Measurements from ENCODE around the gene COPE. TPM values are rescaled to one million over a fixed set of nuclear protein-coding genes. Genes with fewer than 3 reads are reported as not detected.

Gene COPE
- total RNA-seq, 6 donors from 2014 or later, result 124 to 250 (median 191) TPM

DNA sequence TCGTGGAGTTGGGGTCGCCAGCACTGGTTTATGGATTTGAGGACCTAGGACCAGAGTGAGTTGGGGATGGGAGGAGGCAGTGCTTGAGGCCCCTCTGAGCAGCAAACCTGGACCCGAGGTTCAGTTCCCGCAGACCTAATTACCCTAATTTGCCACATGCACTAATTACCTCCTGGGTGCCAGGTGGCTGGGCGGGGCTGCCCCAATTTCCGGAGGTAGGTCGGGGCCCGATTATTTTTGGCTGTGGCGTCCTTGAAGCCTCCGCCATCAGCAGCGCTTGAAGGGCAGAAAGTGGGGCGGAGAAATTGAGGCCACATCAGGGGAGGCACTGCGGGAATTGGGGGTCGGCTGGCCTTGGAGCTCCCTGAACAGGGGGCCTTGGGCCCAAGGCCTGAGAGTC, 27.7 kb upstream of the COPE start:
- TF ChIP-seq POLR2AphosphoS5 (IDR thresholded peaks at IDR 0.05) (no peak), POLR2A (IDR thresholded peaks at IDR 0.05) (no peak), EP300 (IDR thresholded peaks at IDR 0.05) (no peak)
- TF ChIP-seq, protein P1, sequence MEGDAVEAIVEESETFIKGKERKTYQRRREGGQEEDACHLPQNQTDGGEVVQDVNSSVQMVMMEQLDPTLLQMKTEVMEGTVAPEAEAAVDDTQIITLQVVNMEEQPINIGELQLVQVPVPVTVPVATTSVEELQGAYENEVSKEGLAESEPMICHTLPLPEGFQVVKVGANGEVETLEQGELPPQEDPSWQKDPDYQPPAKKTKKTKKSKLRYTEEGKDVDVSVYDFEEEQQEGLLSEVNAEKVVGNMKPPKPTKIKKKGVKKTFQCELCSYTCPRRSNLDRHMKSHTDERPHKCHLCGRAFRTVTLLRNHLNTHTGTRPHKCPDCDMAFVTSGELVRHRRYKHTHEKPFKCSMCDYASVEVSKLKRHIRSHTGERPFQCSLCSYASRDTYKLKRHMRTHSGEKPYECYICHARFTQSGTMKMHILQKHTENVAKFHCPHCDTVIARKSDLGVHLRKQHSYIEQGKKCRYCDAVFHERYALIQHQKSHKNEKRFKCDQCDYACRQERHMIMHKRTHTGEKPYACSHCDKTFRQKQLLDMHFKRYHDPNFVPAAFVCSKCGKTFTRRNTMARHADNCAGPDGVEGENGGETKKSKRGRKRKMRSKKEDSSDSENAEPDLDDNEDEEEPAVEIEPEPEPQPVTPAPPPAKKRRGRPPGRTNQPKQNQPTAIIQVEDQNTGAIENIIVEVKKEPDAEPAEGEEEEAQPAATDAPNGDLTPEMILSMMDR (IDR thresholded peaks at IDR 0.05), result no peak
- Histone ChIP-seq H3K9me3 (no peaks in the 10 kb centered on the region), H3K4me3 (no peak overlapping the region), H3K4me1 (peaks cover 0 to 2% (median 0%) of the 10 kb centered on the region in 4 donors), H3K27ac (no peak overlapping the region), H3K27me3 (no peaks in the 10 kb centered on the region), H3K36me3 (no peaks in the 10 kb centered on the region)
- no peak for DNase-seq
- no peak for ATAC-seq (ENCODE audit: low FRiP score in 2 of 2)
- WGBS, 2 donors, result 84 to 91% methylated on average over 14 of the region's 14 CpGs

DNA sequence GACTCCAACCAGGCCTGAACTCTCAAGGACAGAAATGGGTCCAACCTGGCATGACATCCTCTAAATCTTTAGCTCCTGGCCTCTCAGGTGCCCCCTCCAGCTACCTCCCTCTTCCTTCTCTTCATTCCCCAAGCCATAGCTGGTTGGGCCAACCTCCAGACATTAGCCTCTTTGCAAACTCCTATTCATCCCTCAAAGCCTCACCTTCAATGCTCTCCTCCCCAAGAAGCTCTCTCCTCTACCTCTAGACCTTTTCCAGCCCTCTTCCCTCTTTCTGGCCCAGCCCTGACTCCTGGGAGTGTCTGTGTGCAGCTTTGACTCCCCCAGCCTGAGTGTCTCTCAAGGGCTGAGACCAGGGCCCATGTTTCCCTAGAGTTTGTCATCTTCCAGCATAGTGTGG, 27.1 kb upstream of the COPE start:
- Histone ChIP-seq H3K4me3 (no peak overlapping the region), H3K9me3 (no peaks in the 10 kb centered on the region), H3K27me3 (no peaks in the 10 kb centered on the region), H3K4me1 (peaks cover 3 to 8% (median 5%) of the 10 kb centered on the region in 4 donors), H3K36me3 (no peaks in the 10 kb centered on the region), H3K27ac (no peak overlapping the region)
- DNase-seq (no peak), ATAC-seq (ENCODE audit: low FRiP score in 2 of 2) (no peak)
- no peak for TF ChIP-seq EP300 (IDR thresholded peaks at IDR 0.05)
- TF ChIP-seq, protein P1 (IDR thresholded peaks at IDR 0.05), result no peak
- TF ChIP-seq POLR2AphosphoS5 (IDR thresholded peaks at IDR 0.05), result no peak
- no peak for TF ChIP-seq POLR2A (IDR thresholded peaks at IDR 0.05)

DNA sequence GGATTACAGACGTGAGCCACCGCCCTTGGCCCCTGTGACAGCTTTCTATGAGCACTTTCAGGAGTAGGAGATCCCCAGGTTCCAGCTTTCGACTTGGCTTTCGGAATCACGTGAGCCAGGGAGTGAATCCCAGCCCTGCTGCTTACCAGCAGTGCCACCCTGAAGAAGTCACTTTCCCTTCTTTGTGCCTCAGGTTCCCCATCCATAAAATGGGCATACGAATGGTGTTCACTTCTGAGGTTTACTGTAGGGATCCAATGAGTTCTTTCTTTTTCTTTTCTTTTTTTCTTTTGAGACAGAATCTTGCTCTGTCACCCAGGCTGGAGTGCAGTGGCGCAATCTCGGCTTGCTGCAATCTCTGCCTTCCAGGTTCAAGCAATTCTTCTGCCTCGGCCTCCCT, 26.1 kb upstream of the COPE start:
- Histone ChIP-seq H3K4me3 (no peak overlapping the region), H3K27ac (no peak overlapping the region), H3K4me1 (peaks cover 6 to 16% (median 10%) of the 10 kb centered on the region in 4 donors), H3K36me3 (no peaks in the 10 kb centered on the region), H3K27me3 (no peaks in the 10 kb centered on the region), H3K9me3 (no peaks in the 10 kb centered on the region)
- WGBS, 2 donors, result 92 to 94% methylated on average over 9 of the region's 9 CpGs
- TF ChIP-seq POLR2A (IDR thresholded peaks at IDR 0.05) (no peak), POLR2AphosphoS5 (IDR thresholded peaks at IDR 0.05) (no peak), EP300 (IDR thresholded peaks at IDR 0.05) (no peak)
- TF ChIP-seq, protein P1 (IDR thresholded peaks at IDR 0.05), result no peak
- no peak for ATAC-seq (ENCODE audit: low FRiP score in 2 of 2)
- DNase-seq, result no peak

DNA sequence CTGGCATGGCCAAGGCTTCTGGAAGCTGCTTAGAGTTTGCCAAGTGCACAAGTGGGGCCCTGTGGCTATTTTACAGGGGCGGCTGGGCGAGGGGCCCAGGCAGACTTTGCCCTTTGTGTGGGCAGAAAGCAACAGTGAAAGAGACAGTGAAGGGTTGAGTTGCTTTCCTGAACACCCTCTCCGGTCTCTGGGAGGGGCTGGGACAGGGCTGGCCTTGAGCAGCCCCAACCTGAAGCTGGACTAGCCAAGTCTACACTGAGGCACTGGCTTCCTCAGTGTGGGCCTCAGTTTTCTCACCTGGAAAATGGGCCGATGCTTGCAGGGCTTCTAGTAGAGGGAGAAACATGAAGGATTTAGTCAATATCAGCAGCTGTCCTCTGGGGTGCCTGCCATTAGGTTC, 24.3 kb upstream of the COPE start:
- no peak overlapping the region for H3K4me3 ChIP-seq
- ATAC-seq (ENCODE audit: low FRiP score in 2 of 2), result no peak
- no peaks in the 10 kb centered on the region for H3K9me3 ChIP-seq
- TF ChIP-seq, protein P1 (IDR thresholded peaks at IDR 0.05), result no peak
- TF ChIP-seq POLR2AphosphoS5 (IDR thresholded peaks at IDR 0.05), result no peak
- no peak for TF ChIP-seq EP300 (IDR thresholded peaks at IDR 0.05)
- no peak for TF ChIP-seq POLR2A (IDR thresholded peaks at IDR 0.05)
- 82 to 85% methylated on average over 3 to 4 of the region's 4 CpGs for WGBS, 2 donors
- DNase-seq, result no peak
- H3K27me3 ChIP-seq, result no peaks in the 10 kb centered on the region
- peaks cover 16 to 29% (median 20%) of the 10 kb centered on the region in 4 donors for H3K4me1 ChIP-seq
- no peak overlapping the region for H3K27ac ChIP-seq
- H3K36me3 ChIP-seq, result no peaks in the 10 kb centered on the region

DNA sequence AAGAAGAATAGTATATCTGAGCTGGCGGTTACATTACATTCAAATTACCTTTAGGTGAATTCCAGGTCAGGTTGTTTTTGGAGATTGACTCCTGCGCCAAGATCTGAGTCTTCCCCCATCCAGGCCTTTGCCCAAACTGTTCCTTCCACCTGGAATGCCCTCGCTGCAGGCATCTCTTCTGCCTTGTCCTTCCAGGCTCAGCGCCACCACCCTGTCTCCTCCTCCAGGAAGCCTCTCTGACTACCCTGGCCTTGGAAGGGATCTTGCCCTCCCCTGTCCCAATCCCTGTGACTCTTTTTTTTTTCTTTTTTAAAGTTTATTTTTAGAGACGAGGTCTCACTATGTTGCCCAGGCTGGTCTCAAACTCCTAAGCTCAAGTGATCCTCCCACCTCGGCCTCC, 23.5 kb upstream of the COPE start:
- no peaks in the 10 kb centered on the region for H3K36me3 ChIP-seq
- DNase-seq (no peak), ATAC-seq (ENCODE audit: low FRiP score in 2 of 2) (no peak)
- H3K27me3 ChIP-seq, result no peaks in the 10 kb centered on the region
- peaks cover 16 to 29% (median 20%) of the 10 kb centered on the region in 4 donors for H3K4me1 ChIP-seq
- H3K27ac ChIP-seq, result no peak overlapping the region
- H3K4me3 ChIP-seq, result no peak overlapping the region
- H3K9me3 ChIP-seq, result no peaks in the 10 kb centered on the region
- TF ChIP-seq POLR2A (IDR thresholded peaks at IDR 0.05), result no peak
- TF ChIP-seq POLR2AphosphoS5 (IDR thresholded peaks at IDR 0.05), result no peak
- TF ChIP-seq EP300 (IDR thresholded peaks at IDR 0.05), result no peak
- TF ChIP-seq, protein P1 (IDR thresholded peaks at IDR 0.05), result no peak
- WGBS, 2 donors, result 89 to 96% methylated on average over 6 of the region's 6 CpGs
